Activated CD4-positive, alpha-beta T cell treated with anti-CD3 and anti-CD28 coated beads, Interleukin-2, amount 50 U/mL, for 24 hours (primary cell): ENCODE data around the gene SLC17A5.
"Not testable (repeated sequence)": the region's sequence is repeated elsewhere in the genome, so short reads cannot be mapped to it uniquely, and the experiment has no call there.

Experiments
- DNase-seq, 2 donors: peaks; one replicate each; pipeline ENCODE4 v3.0.0-alpha.2; 2020; ENCODE audit warnings: low read depth in 1 of 2, low spot score in 1 of 2

The SLC17A5 gene

GRCh38 chr6:73566954-73567591 is 86.7 kb downstream of the SLC17A5 start:
- no peak for DNase-seq

- DNase-seq, result not testable (repeated sequence)
Measured at GRCh38 chr6:73566486-73566871, 87.3 kb downstream of the SLC17A5 start.

- no peak for DNase-seq
Measured at GRCh38 chr6:73565767-73566485, 87.9 kb downstream of the SLC17A5 start.

GRCh38 chr6:73564578-73565345 is 89.0 kb downstream of the SLC17A5 start:
- DNase-seq, result no peak

GRCh38 chr6:73562558-73562957 is 91.2 kb downstream of the SLC17A5 start:
- no peak for DNase-seq

GRCh38 chr6:73560853-73561407 is 92.9 kb downstream of the SLC17A5 start:
- no peak for DNase-seq

DNA sequence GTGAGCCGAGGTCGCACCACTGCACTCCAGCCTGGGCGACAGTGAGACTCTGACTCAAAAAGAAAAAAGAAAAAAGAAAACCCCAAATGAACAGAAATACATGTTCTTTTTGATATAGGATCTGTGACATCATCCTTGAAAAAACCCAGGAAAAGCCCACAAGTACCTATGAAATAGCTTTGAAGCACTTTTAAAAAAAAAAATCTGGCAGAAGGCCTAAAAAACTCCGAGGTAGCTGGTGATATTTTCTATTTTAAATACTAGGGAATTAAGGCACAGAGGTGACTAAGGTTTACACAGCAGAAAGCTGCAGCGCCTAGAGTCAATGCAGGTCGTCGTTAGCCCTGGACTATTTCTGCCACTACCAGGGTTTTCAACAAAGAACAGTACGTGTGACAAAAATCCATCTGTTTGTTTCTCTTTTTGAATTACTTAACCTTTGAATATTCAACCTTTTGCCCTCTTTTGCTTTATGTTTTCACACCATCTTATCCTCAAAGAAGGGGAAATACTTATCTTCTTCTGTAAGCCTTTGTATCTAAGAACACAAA is 93.5 kb downstream of the SLC17A5 start:
- no peak for DNase-seq

DNA sequence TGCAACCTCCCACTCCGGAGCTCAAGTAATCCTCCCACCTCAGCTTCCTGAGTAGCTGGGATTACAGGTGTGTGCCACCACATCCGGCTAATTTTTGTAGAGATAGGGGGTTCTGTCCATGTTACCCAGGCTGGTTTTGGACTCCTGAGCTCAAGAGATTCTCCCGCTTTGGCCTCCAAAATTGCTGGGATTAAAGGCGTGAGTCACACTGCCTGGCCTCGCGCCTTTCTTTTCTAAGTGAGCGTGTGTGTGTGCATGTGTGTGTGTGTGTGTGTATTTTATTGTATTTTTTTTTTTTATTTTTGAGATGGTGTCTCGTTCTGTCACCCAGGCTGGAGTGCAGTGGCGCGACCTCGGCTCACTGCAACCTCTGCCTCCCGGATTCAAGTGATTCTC is 94.4 kb downstream of the SLC17A5 start:
- DNase-seq, result not testable (repeated sequence)

GRCh38 chr6:73558624-73559398 is 95.0 kb downstream of the SLC17A5 start:
- DNase-seq, result no peak

- no peak for DNase-seq
Measured at GRCh38 chr6:73556836-73557235, 97.0 kb downstream of the SLC17A5 start.

DNA sequence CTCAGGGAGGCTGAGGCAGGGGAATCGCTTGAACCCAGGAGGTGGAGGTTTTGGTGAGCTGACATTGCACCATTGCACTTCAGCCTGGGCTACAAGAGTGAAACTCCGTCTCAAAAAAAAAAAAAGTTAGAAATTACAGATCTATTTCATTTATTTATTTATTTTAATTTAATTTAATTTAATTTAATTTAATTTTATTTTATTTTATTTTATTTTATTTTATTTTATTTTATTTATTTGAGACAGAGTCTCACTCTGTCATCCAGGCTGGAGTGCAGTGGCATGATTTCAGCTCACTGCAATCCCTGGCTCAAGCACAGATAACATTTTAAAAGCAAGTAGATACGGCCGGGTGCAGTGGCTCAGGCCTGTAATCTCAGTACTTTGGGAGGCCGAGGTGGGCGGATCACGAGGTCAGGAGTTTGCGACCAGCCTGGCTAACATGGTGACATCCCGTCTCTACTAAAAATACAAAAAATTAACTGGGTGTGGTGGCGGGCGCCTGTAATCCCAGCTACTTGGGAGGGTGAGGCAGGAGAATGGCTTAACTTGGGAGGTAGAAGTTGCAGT is 98.3 kb downstream of the SLC17A5 start:
- not testable (repeated sequence) for DNase-seq

DNA sequence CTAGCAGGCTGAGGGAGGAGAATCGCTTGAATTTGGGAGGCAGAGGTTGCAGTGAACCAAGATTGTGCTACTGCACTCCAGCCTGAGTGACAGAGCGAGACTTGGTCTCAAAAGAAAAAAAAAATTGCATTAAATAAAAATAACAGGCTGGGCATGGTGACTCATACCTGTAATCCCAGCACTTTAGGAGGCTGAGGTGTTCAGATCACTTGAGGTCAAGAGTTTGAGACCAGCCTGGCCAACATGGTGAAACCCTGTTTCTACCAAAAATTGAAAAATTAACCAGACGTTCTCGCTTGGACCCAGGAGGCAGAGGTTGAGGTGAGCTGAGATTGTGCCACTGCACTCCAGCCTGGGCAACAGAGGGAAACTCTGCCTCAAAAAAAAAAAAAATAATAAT is 102.7 kb downstream of the SLC17A5 start:
- not testable (repeated sequence) for DNase-seq

- no peak for DNase-seq
Measured at GRCh38 chr6:73548458-73549446, 105.0 kb downstream of the SLC17A5 start.

- DNase-seq, result no peak
Measured at GRCh38 chr6:73547036-73547435, 106.8 kb downstream of the SLC17A5 start.
